Left kidney (tissue), 8 donors: Measurements from ENCODE around the gene OSM. TPM values are rescaled to one million over a fixed set of nuclear protein-coding genes. Genes with fewer than 3 reads are reported as not detected.

Experiments
- DNase-seq: peaks from one replicate; pipeline ENCODE4 v3.0.0-alpha.2; 2013
- long read RNA-seq, 8 donors: transcript quantifications; one replicate each; lab custom pipeline, GENCODE V29; 2026
- polyA plus RNA-seq: library from polyadenylated mRNA; unstranded; fragments of 120-200 nt; gene quantifications from one replicate; pipeline ENCODE4 v1.2.1, GENCODE V29; 2013; ENCODE audit not compliant: insufficient read length

The OSM gene
- not detected for polyA plus RNA-seq
- long read RNA-seq, donor 1: 0 reads
- long read RNA-seq, donor 2: 0 reads
- long read RNA-seq, donor 3: 0 reads
- long read RNA-seq, donor 4: 0 reads
- long read RNA-seq, donor 5: 0 reads
- long read RNA-seq, donor 6: 0 reads
- long read RNA-seq, donor 7: 0 reads
- long read RNA-seq, donor 8: 0 reads

DNA sequence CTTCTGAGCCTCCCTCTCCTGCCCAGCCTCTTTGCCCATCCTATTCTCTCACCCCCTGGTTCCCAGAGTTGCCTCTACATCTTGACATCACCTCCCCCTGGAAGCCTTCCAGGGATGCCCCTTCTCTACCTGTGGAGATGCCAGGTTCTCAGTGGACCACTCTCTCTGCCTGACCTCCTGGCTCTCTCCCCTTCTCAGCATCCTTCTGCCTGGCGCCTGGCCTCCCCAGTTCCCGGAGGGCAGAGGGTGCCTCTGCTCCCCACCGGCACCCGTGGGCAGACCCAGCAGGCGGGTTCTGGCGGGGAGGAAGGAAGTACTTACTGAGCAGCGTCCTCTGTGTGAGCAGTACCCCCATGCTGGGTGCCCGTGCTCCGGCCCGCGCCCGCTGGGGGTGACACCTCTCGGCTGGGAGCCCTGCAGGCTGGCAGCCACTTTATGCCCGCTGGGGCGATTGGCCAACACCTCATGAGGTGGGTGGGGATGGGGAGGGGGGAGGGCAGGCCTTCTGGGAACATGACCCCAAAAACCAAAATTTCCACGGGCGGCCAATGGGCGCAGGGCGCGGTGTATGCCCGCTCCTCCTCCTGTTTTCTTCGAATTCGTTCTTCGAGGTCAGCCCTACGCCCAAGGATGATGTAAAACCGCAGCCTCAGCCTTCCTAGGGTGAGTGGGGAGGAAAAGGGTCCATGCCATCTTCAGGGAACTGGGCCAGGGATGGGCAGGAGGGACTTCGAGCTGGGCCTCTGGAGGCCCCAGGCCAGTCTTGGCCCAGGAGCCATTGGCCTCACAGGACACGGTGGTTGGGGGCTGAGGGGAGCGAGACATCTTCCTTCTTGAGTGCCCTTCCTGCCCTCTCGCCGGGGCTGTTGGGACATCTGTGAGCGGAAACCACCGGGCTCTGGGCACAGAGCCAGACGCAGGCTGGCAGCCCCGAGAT lies at the start of gene OSM:
Gene OSM, minus strand, starts transcription at position 407 of the 937 bp plus-strand sequence. Its CDS starts 52 bp downstream, at position 355.
- DNase-seq: no peak

DNA sequence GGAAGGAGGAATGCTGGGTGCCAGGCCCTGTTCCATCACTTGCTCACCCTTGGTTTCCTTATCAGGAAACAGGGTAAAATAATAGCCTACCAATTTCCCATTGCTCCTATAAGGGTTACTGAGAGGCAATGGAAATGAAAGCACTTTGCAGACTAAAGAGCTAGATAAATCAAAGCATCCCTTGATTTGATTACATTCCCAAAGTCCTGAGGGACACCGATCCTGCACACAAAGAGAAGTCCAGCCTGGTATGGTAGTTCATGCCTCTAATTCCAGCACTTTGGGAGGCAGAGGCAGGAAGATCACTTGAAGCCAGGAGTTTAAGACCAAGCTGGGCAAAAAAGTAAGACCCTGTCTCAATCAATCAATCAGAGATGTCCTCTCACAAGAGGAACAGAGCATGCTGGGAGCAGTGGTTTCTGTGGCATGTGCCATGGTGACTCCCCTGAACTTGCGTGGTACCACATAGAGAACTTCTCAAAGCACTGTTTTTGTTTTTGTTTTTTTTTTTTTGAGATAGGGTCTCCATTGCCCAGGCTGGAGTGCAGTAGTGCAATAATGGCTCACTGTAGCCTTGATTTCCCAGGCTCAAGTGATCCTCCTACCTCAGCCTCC lies 49.4 kb upstream of the OSM start:
- no peak for DNase-seq

GRCh38 chr22:30314915-30315314 lies 48.3 kb upstream of the OSM start:
- no peak for DNase-seq

GRCh38 chr22:30313527-30314363 lies 47.1 kb upstream of the OSM start:
- no peak for DNase-seq

- no peak for DNase-seq
Observed at GRCh38 chr22:30312053-30312452, 45.4 kb upstream of the OSM start.

- no peak for DNase-seq
Observed at GRCh38 chr22:30310881-30311771, 44.5 kb upstream of the OSM start.

GRCh38 chr22:30309951-30310741 lies 43.5 kb upstream of the OSM start:
- no peak for DNase-seq

DNA sequence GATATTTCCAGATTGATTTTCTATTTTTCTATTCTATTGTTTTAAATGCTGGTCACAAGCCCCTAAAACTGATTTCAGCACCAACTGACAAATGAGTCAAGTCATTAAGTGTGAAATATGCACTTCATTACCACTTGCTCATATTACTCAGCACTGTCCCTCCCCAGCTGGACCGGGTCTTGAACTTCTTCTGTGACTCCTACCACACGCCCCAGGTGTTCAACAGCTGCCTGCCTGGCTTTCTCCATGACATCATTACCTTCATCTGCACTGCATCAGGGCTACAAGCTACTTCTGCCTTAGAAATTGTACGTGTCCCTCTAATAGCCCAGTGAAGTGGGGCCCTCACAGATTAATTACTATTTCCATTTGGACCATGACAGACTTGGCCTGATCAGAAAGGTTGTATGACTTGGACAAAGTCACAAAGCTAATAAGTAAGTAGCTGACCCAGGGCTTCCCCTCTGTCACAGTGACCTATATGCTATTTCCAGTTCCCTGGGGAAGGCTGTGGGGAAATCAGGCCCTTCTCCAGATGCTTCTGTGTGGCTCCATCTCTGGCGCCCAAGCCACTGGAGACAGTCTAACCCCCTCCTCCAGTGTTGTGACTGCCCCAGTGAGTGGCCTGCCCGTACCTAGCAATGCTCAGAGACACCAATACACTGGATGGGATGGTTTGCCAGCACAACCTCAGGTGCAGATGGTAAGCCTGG lies 42.0 kb upstream of the OSM start:
- no peak for DNase-seq

GRCh38 chr22:30308093-30308492 lies 41.4 kb upstream of the OSM start:
- DNase-seq: no peak

- no peak for DNase-seq
Observed at GRCh38 chr22:30307041-30307574, 40.5 kb upstream of the OSM start.

- no peak for DNase-seq
Observed at GRCh38 chr22:30306627-30307011, 40.0 kb upstream of the OSM start.

GRCh38 chr22:30305906-30306626 lies 39.4 kb upstream of the OSM start:
- no peak for DNase-seq

DNA sequence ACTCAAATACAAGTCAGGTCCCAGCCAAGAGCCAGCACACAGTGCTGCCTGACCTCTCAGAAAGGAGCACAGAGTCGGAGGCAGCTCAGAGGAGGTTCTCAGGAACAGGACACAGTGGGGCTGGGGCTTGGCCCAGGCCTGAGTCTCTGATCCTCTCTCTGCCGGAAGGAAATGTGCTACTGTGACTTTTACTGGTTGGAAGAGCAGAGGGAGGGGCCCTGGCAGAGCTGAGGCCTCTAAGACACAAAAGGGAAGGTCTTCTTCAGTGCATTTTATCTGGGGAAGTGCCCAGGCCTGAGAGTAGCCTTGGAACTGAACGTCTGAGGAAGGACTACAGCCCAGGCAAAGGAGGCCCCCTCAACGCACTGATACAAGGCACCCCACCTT lies 38.9 kb upstream of the OSM start:
- DNase-seq: no peak

GRCh38 chr22:30304495-30305244 lies 38.0 kb upstream of the OSM start:
- no peak for DNase-seq

GRCh38 chr22:30302810-30303138 lies 36.1 kb upstream of the OSM start:
- DNase-seq: no peak

GRCh38 chr22:30301995-30302809 lies 35.6 kb upstream of the OSM start:
- no peak for DNase-seq

GRCh38 chr22:30299322-30299721 lies 32.7 kb upstream of the OSM start:
- no peak for DNase-seq
